Gastroesophageal sphincter (tissue), 4 donors: Measurements from ENCODE around the gene ELK4. TPM values are rescaled to one million over a fixed set of nuclear protein-coding genes. Genes with fewer than 3 reads are reported as not detected.

Experiments
- ATAC-seq: fragments of 150-250 bp; one replicate; pipeline ENCODE4 v1.9.1; 2016; ENCODE audit warnings: mild to moderate bottlenecking, moderate library complexity
- H3K27ac ChIP-seq, 4 donors: fragments of 200-600 bp; sonication (generic) in 3 of 4; 1 replicate in 3 of 4; 2 replicates in 1 of 4; pipeline ENCODE4 v1.5.1; 2016 to 2019
- H3K27me3 ChIP-seq: fragments of 200-600 bp; sonication (generic); one replicate; pipeline ENCODE4 v1.5.1; 2019
- H3K36me3 ChIP-seq, 2 donors: fragments of 200-600 bp; sonication (generic); one replicate each; pipeline ENCODE4 v1.5.1; 2019; ENCODE audit warnings: control low read depth in 1 of 2
- H3K4me1 ChIP-seq, 3 donors: fragments of 200-600 bp; sonication (generic); 1 replicate in 2 of 3; 2 replicates in 1 of 3; pipeline ENCODE4 v1.5.1; 2016 to 2019; ENCODE audit warnings: control low read depth in 2 of 3
- H3K4me3 ChIP-seq, 2 donors: fragments of 200-600 bp; sonication (generic); one replicate each; pipeline ENCODE4 v1.5.1; 2019; ENCODE audit warnings: mild to moderate bottlenecking in 1 of 2, moderate library complexity in 1 of 2
- H3K9me3 ChIP-seq, 3 donors: fragments of 200-600 bp; sonication (generic); one replicate each; pipeline ENCODE4 v1.5.1; 2017 to 2019; ENCODE audit warnings: control low read depth in 2 of 3
- EP300 ChIP-seq: sonication (generic); formaldehyde crosslinking; IDR thresholded peaks from one replicate; pipeline ENCODE4 v1.6.1; 2017; ENCODE audit warnings: antibody characterized with exemption, mild to moderate bottlenecking
- POLR2A ChIP-seq, 2 donors: fragments of 450-650 bp; IDR thresholded peaks; one replicate each; pipeline ENCODE4 v1.6.1; 2017; ENCODE audit warnings: antibody characterized with exemption in 2 of 2, mild to moderate bottlenecking in 2 of 2, moderate library complexity in 1 of 2
- POLR2AphosphoS5 ChIP-seq: sonication (generic); formaldehyde crosslinking; IDR thresholded peaks from one replicate; pipeline ENCODE4 v1.6.1; 2017; ENCODE audit warnings: antibody characterized with exemption
- WGBS, 2 donors: methylation state at CpG; one replicate each; pipeline ENCODE4 v1.1.5; 2018; ENCODE audit warnings: low coverage in 1 of 2; 5-methylcytosine and 5-hydroxymethylcytosine counted together
- total RNA-seq, 4 donors: library from RNA; depleted of rRNA; stranded (reverse); fragments of >200 nt; gene quantifications; one replicate each; pipeline ENCODE4 v1.1.0, GENCODE V29; 2016
- TF ChIP-seq, protein P1 (sequence below), 4 experiments: fragments of 200-600 bp in 2 of 4; fragments of 450-650 bp in 2 of 4; sonication (generic) in 1 of 4; IDR thresholded peaks; one replicate each; pipeline ENCODE4 v1.5.1; 2017 to 2019; ENCODE audit warnings: antibody characterized with exemption in 4 of 4, mild to moderate bottlenecking in 2 of 4, moderate library complexity in 2 of 4

Gene ELK4
- total RNA-seq, 4 donors from 2014 or later = 23.2 to 24.6 (median 23.6) TPM

GRCh38 chr1:205594846-205595245, 37.0 kb downstream of the ELK4 start:
- peaks cover 0 to 41% (median 22%) of the 10 kb centered on the region in 3 donors for H3K4me1 ChIP-seq
- ATAC-seq = no peak
- no peak overlapping the region for H3K27ac ChIP-seq
- no peaks in the 10 kb centered on the region for H3K27me3 ChIP-seq
- TF ChIP-seq POLR2A (IDR thresholded peaks at IDR 0.05) = no peak
- TF ChIP-seq POLR2AphosphoS5 = no peak
- TF ChIP-seq EP300 = no peak
- TF ChIP-seq, protein P1, sequence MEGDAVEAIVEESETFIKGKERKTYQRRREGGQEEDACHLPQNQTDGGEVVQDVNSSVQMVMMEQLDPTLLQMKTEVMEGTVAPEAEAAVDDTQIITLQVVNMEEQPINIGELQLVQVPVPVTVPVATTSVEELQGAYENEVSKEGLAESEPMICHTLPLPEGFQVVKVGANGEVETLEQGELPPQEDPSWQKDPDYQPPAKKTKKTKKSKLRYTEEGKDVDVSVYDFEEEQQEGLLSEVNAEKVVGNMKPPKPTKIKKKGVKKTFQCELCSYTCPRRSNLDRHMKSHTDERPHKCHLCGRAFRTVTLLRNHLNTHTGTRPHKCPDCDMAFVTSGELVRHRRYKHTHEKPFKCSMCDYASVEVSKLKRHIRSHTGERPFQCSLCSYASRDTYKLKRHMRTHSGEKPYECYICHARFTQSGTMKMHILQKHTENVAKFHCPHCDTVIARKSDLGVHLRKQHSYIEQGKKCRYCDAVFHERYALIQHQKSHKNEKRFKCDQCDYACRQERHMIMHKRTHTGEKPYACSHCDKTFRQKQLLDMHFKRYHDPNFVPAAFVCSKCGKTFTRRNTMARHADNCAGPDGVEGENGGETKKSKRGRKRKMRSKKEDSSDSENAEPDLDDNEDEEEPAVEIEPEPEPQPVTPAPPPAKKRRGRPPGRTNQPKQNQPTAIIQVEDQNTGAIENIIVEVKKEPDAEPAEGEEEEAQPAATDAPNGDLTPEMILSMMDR (IDR thresholded peaks at IDR 0.05) = no peak
- no CpG with 5 or more reads among the region's 1 CpG for WGBS, 2 donors
- H3K9me3 ChIP-seq = no peaks in the 10 kb centered on the region
- H3K4me3 ChIP-seq = no peak overlapping the region
- H3K36me3 ChIP-seq = no peaks in the 10 kb centered on the region

- H3K27me3 ChIP-seq = no peaks in the 10 kb centered on the region
- no peaks in the 10 kb centered on the region for H3K36me3 ChIP-seq
- no peaks in the 10 kb centered on the region for H3K9me3 ChIP-seq
- no peak for TF ChIP-seq EP300
- no peak for TF ChIP-seq POLR2AphosphoS5
- TF ChIP-seq POLR2A (IDR thresholded peaks at IDR 0.05) = no peak
- TF ChIP-seq, protein P1 (IDR thresholded peaks at IDR 0.05) = no peak
- WGBS, 2 donors = 20 to 80% methylated on average over 1 to 2 of the region's 6 CpGs
- peaks cover 0 to 32% (median 14%) of the 10 kb centered on the region in 3 donors for H3K4me1 ChIP-seq
- H3K27ac ChIP-seq = peak overlapping the region in 1 of 4 donors; percentile 42
- no peak for ATAC-seq
- no peak overlapping the region for H3K4me3 ChIP-seq
Observed at GRCh38 chr1:205593967-205594366, 37.8 kb downstream of the ELK4 start.

DNA sequence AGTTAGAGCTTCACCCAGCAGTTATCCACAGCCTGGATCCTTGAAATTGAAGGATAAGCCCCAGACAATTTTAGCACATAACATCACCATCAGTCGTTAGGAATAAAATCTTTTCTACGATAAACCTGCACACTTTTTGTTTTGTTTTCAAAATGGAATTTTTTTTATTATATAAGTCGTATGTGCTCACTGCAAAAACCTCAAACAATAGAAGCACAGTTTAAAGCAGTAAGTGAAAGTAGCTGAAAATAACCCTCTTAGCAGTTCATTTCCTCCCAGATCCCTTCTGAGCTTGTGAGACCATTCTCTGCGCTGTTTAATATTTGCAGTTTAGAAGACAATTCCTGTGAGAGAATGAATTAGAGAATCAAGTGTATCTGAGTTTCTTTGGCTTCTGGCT, 38.3 kb downstream of the ELK4 start:
- Histone ChIP-seq H3K9me3 (no peaks in the 10 kb centered on the region), H3K4me3 (no peak overlapping the region), H3K36me3 (no peaks in the 10 kb centered on the region), H3K27ac (peak overlapping the region in 1 of 4 donors; percentile 42), H3K27me3 (no peaks in the 10 kb centered on the region), H3K4me1 (peaks cover 0 to 29% (median 9%) of the 10 kb centered on the region in 3 donors)
- WGBS, 2 donors = 46 to 58% methylated on average over 4 of the region's 4 CpGs
- no peak for ATAC-seq
- no peak for TF ChIP-seq POLR2A (IDR thresholded peaks at IDR 0.05)
- TF ChIP-seq POLR2AphosphoS5 = no peak
- no peak for TF ChIP-seq EP300
- TF ChIP-seq, protein P1 (IDR thresholded peaks at IDR 0.05) = no peak

DNA sequence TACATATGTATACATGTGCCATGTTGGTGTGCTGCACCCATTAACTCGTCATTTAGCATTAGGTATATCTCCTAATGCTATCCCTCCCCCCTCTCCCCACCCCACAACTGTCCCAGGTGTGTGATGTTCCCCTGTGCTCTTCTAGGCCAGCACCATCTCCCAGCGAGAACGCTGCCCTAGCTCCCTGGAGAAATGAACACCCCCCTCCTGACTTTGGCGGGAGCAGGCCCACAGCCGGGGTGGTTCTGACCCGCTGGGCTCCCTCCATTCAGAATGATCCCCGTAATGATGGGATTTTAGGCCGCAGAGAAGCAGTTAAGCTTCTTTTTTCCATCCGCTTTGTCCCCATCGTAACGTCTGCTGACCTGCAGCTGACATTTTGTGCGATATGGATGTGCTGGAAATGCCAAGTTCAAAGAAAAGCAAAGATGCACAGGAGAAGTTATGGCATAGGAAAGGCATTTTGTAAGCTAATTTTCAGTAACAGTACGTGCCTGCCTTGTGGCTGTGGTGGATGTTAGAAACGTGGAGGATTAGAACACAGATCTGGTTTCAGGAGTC, 39.3 kb downstream of the ELK4 start:
- H3K36me3 ChIP-seq = no peaks in the 10 kb centered on the region
- TF ChIP-seq EP300 (no peak), POLR2AphosphoS5 (no peak), POLR2A (IDR thresholded peaks at IDR 0.05) (no peak)
- TF ChIP-seq, protein P1 (IDR thresholded peaks at IDR 0.05) = no peak
- WGBS, 2 donors = 70 to 73% methylated on average over 8 to 13 of the region's 14 CpGs
- H3K27ac ChIP-seq = peak overlapping the region in 2 of 4 donors; percentile 37 to 48
- H3K4me1 ChIP-seq = peaks cover 0 to 23% (median 3%) of the 10 kb centered on the region in 3 donors
- no peak for ATAC-seq
- no peaks in the 10 kb centered on the region for H3K9me3 ChIP-seq
- no peaks in the 10 kb centered on the region for H3K27me3 ChIP-seq
- peak overlapping the region in 1 of 2 donors; percentile 49 for H3K4me3 ChIP-seq
